DND-41 (cell line): ENCODE data around the gene SLK.

ENCODE experiments used
- ATAC-seq: fragments of 200-7000 bp; cut with Tn5 transposase; 3 replicates; pipeline ENCODE4 v1.9.1; 2021; ENCODE audit warnings: low read depth; ENCODE audit not compliant: insufficient read depth
- DNase-seq: peaks from one replicate; pipeline ENCODE4 v3.0.0-alpha.2; 2020
- H2AFZ ChIP-seq: 2 replicates; pipeline ENCODE4 v1.6.0; 2012; ENCODE audit warnings: low read depth, low read length
- H3K27ac ChIP-seq: 2 replicates; pipeline ENCODE4 v1.5.1; 2012; ENCODE audit warnings: low read length, inconsistent platforms
- H3K27me3 ChIP-seq: fragments of 200-600 bp; sonication (generic); 2 replicates; pipeline ENCODE4 v1.6.0; 2012; ENCODE audit warnings: low read length, mild to moderate bottlenecking, inconsistent platforms; ENCODE audit not compliant: insufficient read depth, poor library complexity
- H3K36me3 ChIP-seq: 2 replicates; pipeline ENCODE4 v1.5.1; 2012; ENCODE audit warnings: low read length, inconsistent platforms; ENCODE audit not compliant: insufficient read depth
- H3K4me1 ChIP-seq: 2 replicates; pipeline ENCODE4 v1.5.1; 2012; ENCODE audit warnings: mild to moderate bottlenecking, low read length; ENCODE audit not compliant: insufficient read depth
- H3K4me2 ChIP-seq: 2 replicates; pipeline ENCODE4 v1.6.0; 2012; ENCODE audit warnings: mild to moderate bottlenecking, moderate library complexity, low read length, inconsistent platforms; ENCODE audit not compliant: insufficient read depth
- H3K4me3 ChIP-seq, 2 experiments: fragments of 200-600 bp in 1 of 2; shearing (Covaris generic) in 1 of 2; 2 replicates each; pipeline ENCODE4 v1.5.1; 2012 to 2016; ENCODE audit warnings: inconsistent platforms in 2 of 2, low read length in 2 of 2, mild to moderate bottlenecking in 2 of 2, low read depth in 1 of 2, moderate library complexity in 1 of 2
- H3K79me2 ChIP-seq: 2 replicates; pipeline ENCODE4 v1.6.0; 2012; ENCODE audit warnings: low read length, inconsistent platforms; ENCODE audit not compliant: insufficient read depth
- H3K9ac ChIP-seq: 2 replicates; pipeline ENCODE4 v1.6.0; 2012; ENCODE audit warnings: low read depth, mild to moderate bottlenecking, inconsistent platforms, low read length, moderate library complexity
- H3K9me3 ChIP-seq: 2 replicates; pipeline ENCODE4 v1.5.1; 2012; ENCODE audit warnings: low read length, moderate library complexity, mild to moderate bottlenecking, inconsistent platforms; ENCODE audit not compliant: insufficient read depth, severe bottlenecking
- H4K20me1 ChIP-seq: 2 replicates; pipeline ENCODE4 v1.6.0; 2012; ENCODE audit warnings: low read length; ENCODE audit not compliant: insufficient read depth
- EZH2 ChIP-seq: IDR thresholded peaks from 3 replicates; pipeline ENCODE4 v1.6.1; 2012; ENCODE audit warnings: borderline replicate concordance, low read depth, mild to moderate bottlenecking, moderate library complexity, low read length, inconsistent platforms; ENCODE audit not compliant: severe bottlenecking
- TF ChIP-seq, protein P1 (sequence below): IDR thresholded peaks from 2 replicates; pipeline ENCODE4 v1.5.1; 2012; ENCODE audit warnings: borderline replicate concordance, low read length, moderate library complexity, mild to moderate bottlenecking; ENCODE audit not compliant: poor library complexity, severe bottlenecking; ENCODE audit errors: extremely low read depth

Gene SLK

DNA sequence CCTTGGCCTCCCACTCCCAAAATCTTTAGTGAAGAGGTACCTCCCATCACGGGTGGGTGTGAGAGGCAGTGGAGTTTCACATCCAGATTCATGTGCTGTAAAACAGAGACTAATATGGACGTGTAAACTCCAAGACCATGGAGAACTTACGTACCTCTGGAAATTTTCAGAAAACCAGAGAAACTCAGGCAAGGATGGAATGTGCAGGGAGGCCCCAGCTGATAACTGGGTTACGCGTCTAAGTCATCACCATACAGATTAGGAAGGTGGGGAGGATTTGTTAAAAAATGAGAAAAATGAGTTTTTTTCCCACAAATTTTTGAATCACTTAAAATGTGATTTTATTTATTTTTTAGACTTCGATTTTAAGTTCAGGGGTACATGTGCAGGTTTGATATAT is 32.6 kb upstream of the SLK start:
- ATAC-seq (no peak), DNase-seq (no peak)
- TF ChIP-seq, protein P1, sequence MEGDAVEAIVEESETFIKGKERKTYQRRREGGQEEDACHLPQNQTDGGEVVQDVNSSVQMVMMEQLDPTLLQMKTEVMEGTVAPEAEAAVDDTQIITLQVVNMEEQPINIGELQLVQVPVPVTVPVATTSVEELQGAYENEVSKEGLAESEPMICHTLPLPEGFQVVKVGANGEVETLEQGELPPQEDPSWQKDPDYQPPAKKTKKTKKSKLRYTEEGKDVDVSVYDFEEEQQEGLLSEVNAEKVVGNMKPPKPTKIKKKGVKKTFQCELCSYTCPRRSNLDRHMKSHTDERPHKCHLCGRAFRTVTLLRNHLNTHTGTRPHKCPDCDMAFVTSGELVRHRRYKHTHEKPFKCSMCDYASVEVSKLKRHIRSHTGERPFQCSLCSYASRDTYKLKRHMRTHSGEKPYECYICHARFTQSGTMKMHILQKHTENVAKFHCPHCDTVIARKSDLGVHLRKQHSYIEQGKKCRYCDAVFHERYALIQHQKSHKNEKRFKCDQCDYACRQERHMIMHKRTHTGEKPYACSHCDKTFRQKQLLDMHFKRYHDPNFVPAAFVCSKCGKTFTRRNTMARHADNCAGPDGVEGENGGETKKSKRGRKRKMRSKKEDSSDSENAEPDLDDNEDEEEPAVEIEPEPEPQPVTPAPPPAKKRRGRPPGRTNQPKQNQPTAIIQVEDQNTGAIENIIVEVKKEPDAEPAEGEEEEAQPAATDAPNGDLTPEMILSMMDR, result no peak
- H3K36me3 ChIP-seq, result no peaks in the 10 kb centered on the region
- H3K27me3 ChIP-seq, result no peaks in the 10 kb centered on the region
- H3K27ac ChIP-seq, result no peak overlapping the region
- no peaks in the 10 kb centered on the region for H4K20me1 ChIP-seq
- no peaks in the 10 kb centered on the region for H3K9me3 ChIP-seq
- H3K9ac ChIP-seq, result no peak overlapping the region
- no peak overlapping the region for H3K4me2 ChIP-seq
- no peak overlapping the region for H3K4me3 ChIP-seq
- H3K4me1 ChIP-seq, result no peaks in the 10 kb centered on the region
- H2AFZ ChIP-seq, result no peak overlapping the region
- no peaks in the 10 kb centered on the region for H3K79me2 ChIP-seq

DNA sequence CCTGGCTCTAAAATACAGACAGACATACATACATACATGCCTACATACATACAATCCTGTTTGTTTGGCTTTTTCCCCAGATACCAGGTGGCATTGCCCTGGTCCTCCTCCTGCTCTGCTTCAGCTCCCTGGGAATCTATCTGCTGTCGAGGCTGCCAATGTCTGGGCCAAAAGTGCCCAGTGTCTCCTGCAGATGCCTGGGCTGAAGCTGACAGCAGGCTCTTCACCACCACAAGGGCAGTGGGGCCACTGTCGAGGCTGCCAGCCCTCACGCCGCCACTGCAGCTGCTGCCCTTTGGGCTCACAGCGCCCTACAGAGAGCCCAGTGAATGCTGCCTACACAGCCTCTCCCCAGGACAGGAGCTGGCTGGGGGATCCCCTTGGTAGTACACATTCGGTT is 30.9 kb upstream of the SLK start:
- TF ChIP-seq, protein P1, result no peak
- TF ChIP-seq EZH2, result no peak
- no peaks in the 10 kb centered on the region for H3K27me3 ChIP-seq
- no peaks in the 10 kb centered on the region for H3K36me3 ChIP-seq
- H3K4me1 ChIP-seq, result no peaks in the 10 kb centered on the region
- H3K9me3 ChIP-seq, result no peaks in the 10 kb centered on the region
- ATAC-seq (no peak), DNase-seq (no peak)
- H2AFZ ChIP-seq, result no peak overlapping the region
- H3K4me2 ChIP-seq, result no peak overlapping the region
- H4K20me1 ChIP-seq, result no peaks in the 10 kb centered on the region
- no peak overlapping the region for H3K27ac ChIP-seq
- no peak overlapping the region for H3K9ac ChIP-seq
- no peak overlapping the region for H3K4me3 ChIP-seq
- no peaks in the 10 kb centered on the region for H3K79me2 ChIP-seq

DNA sequence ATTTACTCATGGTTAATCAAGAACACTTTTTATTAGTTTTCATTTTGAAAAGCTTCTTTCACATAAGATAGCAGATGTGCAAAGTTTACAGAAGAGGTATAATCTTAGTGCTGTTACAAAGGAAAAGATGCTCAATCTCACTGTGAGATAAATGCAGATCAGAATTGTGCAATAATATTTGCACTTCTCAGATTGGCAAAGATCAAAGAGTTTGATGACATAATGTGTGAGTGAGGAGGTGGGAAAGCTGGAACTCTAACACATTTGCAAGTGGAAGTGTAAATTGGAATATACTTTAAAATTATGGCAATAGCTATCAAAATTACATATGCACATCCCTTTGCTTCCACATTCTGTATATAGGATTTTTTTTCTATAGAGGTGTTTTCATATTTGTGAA is 27.4 kb upstream of the SLK start:
- Histone ChIP-seq H2AFZ (no peak overlapping the region), H3K27me3 (no peaks in the 10 kb centered on the region), H4K20me1 (no peaks in the 10 kb centered on the region), H3K9me3 (no peaks in the 10 kb centered on the region), H3K4me2 (no peak overlapping the region), H3K36me3 (no peaks in the 10 kb centered on the region), H3K4me3 (no peak overlapping the region), H3K4me1 (no peaks in the 10 kb centered on the region), H3K27ac (no peak overlapping the region), H3K9ac (no peak overlapping the region), H3K79me2 (no peaks in the 10 kb centered on the region)
- no peak for DNase-seq
- no peak for ATAC-seq
- TF ChIP-seq EZH2, result no peak
- TF ChIP-seq, protein P1, result no peak

DNA sequence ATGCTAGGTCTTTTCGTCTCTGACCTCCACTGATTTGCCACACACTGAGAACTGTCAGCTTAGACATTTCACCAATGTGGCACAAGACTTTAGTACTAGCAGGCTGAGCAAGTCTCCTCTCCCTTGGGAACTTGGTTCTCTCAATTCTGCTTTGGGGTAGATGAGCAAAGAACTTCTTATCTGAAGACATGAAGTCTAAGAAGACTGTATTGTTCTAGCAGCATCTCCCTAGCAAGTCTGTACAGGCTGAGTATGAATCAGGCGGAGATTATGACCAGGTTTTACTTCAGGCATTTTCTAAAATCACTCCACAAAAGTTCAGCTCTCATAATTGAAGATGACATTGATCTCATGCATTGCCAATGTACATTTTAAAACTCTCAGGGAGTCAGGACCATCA is 25.1 kb upstream of the SLK start:
- no peak overlapping the region for H3K27ac ChIP-seq
- no peaks in the 10 kb centered on the region for H3K79me2 ChIP-seq
- DNase-seq (no peak), ATAC-seq (no peak)
- no peak overlapping the region for H3K4me3 ChIP-seq
- no peak for TF ChIP-seq EZH2
- TF ChIP-seq, protein P1, result no peak
- H3K9me3 ChIP-seq, result no peaks in the 10 kb centered on the region
- H2AFZ ChIP-seq, result no peak overlapping the region
- no peaks in the 10 kb centered on the region for H3K4me1 ChIP-seq
- H3K36me3 ChIP-seq, result no peaks in the 10 kb centered on the region
- no peaks in the 10 kb centered on the region for H3K27me3 ChIP-seq
- no peak overlapping the region for H3K4me2 ChIP-seq
- no peaks in the 10 kb centered on the region for H4K20me1 ChIP-seq
- H3K9ac ChIP-seq, result no peak overlapping the region
